ENCODE measurements around the gene DEFB132.

DEFB132 gene

DNA sequence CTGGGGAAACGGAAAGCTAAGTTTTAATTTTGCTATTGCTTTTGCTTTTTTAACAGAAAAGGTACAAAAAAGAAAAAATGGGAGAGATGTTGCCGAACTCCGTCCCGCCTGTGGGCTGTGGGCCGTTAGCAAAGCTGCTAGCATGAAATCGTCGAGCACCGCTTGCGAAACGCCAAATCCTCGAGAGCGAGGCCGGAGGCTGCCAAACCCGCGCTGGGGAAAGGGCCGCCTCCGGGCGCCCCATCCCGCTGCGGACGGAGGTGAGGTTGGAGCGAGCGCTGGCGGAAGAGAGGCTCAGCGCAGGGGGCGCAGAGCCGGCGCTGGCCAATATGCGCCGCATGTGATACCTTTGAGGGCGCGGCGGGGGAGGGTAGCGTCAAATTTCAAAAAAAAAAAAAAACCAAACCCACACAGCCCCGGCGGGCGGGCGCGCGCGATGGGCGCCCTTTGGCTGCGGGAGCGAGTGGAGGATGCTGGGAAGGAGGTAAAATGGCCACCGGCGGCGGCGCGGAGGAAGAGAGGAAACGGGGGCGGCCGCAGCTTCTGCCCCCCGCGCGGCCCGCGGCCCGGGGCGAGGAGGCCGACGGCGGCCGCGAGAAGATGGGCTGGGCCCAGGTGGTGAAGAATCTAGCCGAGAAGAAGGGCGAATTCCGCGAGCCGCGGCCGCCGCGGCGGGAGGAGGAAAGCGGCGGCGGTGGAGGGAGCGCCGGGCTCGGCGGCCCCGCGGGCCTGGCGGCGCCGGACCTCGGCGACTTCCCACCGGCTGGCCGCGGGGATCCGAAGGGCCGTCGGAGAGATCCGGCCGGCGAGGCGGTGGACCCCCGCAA is 39.8 kb downstream of the DEFB132 start, which contains the start of gene ZCCHC3:
Gene ZCCHC3, plus strand, starts transcription at position 473 of the 827 bp plus-strand sequence. Its CDS starts 17 bp downstream, at position 490.
- peak; percentile 64 for DNase-seq (ENCODE audit: low read depth in 2 of 2)

DNA sequence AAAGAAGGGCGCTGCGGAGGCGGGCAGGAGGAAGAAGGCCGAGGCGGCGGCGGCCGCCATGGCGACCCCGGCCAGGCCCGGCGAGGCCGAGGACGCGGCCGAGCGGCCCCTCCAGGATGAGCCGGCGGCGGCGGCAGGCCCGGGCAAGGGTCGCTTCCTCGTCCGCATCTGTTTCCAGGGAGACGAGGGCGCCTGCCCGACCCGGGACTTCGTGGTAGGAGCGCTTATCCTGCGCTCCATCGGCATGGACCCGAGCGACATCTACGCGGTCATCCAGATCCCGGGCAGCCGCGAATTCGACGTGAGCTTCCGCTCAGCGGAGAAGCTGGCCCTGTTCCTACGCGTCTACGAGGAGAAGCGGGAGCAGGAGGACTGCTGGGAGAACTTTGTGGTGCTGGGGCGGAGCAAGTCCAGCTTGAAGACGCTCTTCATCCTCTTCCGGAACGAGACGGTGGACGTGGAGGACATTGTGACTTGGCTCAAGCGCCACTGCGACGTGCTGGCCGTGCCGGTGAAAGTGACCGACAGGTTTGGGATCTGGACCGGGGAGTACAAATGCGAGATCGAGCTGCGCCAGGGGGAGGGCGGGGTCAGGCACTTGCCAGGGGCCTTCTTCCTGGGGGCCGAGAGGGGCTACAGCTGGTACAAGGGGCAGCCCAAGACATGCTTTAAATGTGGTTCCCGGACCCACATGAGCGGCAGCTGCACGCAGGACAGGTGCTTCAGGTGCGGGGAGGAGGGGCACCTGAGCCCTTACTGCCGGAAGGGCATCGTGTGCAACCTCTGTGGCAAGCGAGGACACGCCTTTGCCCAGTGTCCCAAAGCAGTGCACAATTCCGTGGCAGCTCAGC is 40.6 kb downstream of the DEFB132 start:
- peak in 1 of 2 donors; percentile 3 for DNase-seq (ENCODE audit: low read depth in 2 of 2)

DNA sequence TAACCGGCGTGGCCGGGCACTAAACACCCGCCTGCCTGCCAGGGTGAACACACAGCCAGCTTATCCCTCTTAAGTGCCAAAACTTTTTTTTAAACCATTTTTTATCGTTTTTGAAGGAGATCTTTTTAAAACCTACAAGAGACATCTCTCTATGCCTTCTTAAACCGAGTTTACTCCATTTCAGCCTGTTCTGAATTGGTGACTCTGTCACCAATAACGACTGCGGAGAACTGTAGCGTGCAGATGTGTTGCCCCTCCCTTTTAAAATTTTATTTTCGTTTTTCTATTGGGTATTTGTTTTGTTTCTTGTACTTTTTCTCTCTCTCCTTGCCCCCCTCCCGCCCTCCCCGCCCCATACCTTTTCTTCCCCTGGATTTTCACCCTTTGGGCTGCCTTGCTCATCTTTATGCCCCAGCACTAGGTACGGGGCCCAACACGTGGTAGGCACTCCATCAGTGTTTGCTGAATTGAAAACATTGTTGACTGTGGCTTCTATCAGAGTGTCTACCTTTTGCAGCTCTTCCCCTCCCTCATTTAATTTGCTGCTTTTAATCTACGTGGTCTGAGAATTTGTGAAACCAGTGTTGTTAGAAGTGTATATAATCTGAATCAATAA is 41.4 kb downstream of the DEFB132 start:
- no peak for DNase-seq (ENCODE audit: low read depth in 2 of 2)

DNA sequence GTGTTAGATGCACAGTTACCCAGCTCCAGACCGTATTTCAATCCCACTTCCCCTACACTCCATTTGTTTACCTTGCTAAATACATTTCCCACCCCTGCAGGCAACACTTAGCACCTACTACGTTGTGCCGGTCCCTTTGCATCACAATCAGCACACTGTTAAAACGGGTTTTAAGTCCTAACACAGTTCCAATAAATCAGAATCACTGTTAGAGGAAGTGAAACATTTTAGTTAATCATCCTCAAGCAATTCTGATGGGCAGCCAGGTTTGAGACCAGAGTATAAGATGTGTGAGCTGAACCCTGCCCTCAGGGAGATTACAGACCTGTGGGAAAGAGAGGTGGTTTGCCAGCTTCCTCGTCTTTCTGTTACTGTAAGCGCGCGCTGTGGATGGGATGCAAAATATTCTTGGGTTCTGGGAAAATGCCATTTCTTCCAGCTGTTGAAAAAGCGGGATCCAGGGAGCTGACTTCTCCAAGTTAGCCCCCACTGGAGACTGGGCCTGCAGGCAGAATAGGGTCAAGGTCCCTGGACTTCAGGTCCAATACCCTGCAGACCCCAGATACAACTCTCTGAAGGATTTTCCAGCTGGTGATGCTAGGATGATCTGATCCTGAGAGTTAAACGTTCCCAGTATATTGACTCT is 42.9 kb downstream of the DEFB132 start:
- DNase-seq (ENCODE audit: low read depth in 2 of 2): no peak

DNA sequence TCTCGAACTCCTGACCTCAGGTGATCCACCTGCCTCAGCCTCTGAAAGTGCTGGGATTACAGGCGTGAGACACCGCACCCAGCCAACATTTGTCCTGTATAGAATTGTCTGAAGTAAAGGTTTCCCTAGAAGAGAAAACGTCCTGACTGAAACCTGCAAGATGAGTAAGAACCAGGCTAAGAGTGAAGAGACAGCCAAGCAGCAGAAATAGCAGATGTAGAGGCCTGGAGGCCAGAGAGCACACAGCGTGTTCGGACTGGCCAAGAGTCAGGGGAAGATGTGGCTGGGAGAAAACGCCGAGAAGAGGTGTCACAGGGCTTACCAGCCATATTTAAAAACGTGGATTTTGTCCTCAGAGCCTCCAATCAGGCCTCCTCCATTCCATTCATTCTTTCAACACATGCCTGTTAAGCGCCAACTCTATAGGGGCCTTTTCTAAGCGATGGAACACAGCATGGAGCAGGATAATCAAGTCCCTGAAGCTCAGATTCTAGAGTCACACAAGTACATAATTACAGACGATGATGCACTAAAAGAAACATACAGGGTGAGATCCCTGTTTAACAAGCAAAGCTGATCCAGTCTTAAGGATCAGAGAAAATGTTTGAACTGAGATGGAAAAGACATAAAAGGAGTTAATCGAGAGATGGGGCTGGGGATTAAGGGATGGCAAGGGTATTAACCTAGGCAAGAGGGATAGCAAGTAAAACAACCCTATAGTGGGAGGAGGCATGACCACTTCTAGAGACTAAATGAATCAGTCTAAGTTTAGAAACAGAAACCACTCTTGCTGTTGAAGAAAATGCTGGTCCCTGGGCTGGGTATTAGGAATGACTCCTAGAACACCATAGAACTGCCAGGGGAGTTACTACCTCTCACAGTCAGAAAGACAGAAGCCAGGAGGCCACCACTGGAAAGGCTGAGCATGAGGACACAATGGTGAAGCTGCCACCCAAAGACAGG is 44.6 kb downstream of the DEFB132 start:
- no peak for DNase-seq (ENCODE audit: low read depth in 2 of 2)

DNA sequence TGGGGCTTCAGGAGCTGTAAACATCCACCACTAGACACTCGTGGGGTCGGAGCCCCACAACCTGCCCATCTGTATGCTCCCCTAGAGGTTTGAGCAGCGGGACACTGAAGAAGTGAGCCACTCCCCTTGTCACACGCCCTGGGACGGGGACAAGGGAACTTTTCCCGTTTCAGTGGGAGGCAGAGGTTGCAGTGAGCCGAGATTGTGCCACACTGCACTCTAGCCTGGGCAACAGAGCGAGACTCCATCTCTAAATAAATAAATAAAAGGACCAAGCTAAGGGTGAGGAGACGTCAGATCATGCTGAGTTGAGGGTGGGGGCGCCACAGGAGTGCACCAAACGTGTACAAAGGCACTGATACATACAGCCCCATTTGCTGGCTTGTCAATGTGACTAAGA is 48.2 kb downstream of the DEFB132 start:
- no peak for DNase-seq (ENCODE audit: low read depth in 2 of 2)

DNA sequence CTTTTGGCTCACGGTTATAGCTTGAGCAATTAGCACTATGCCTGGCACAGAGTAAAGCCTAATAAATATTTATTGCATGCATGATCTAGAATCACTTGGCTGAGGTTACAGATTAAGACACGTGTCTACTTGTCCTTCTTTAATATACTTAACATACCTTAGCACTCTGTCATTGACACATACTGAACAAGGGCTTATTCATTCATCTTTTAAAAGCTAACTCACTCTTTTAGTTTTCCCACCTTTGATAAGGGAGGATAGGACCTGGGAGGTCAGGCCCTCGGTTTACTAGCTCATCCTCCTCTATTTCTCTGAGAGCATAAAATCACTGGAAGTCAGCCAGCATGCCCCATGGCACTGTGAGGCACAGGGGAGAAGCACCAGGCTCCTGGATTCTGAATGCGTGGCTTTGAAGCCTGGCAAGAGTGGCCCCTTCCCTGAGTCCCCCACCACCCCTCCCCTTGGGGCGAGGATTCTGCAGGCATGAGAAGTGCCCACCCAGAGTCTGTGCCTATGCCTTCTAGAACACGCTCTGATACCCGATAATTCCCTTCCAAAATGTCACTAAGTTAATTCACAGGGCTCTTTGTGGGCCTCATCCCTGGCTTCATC is 51.0 kb downstream of the DEFB132 start:
- no peak for DNase-seq (ENCODE audit: low read depth in 2 of 2)

DNA sequence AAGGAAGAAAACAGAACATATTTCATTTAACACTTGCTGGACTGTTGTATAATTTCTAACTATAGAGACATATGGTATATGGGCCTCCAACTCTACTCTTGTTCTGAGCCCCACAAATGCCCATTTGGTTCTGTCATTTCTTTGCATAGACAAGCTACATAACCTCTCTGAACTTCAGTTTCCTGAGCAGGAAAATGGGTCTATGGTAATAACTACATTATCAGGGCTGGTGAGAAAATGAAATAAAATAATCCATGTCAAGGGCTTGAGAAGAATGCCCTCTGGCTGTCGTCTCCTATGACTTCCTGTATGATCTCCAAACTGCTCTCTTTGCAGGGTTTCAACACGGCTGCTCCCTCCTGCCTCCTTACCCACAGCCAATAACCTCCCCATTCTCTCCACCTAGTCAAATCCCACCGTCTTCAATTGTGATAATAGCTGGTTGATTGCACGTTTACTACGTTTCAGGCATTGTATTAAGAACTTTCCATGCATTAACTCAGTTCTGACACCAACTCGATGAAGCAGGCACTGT is 51.8 kb downstream of the DEFB132 start:
- no peak for DNase-seq (ENCODE audit: low read depth in 2 of 2)

DNA sequence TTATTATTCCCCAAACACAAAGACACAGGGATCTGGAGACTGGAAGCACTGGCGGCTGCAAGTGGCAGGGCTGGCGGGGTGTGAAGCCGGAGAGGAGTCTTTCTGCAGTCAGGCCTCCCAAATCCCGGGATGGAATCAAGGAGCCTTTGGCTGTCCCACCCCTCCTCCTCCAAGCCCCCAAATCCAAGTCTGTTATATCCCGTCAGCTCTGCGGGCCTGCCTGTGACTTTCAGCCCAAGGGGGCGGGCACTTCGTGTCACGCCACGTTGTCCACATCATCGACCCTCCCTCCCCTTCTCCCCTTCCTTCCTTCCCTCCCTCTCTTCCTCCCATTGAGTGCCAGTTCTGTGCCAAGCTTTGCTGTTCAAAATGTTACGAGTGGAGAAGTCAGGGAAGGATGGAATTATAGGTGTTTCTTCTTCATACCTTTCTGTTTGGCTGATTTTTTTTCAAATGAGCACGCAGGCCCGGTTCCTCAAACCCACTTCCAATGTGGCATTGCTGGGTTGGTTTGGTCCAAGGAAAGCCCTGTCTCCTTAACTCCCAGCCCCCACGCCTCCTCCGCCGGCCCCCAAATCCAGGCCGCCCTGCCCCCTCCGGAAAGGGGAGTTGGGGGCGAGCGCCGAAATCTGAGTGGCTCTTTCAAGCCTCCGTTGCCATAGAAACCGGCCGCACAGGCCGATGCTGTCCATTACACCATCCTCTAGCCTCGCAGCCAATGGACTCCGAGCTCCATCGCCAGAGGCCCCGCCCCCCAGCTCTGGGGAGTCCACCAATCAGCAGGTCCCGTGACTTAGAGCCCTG is 52.5 kb downstream of the DEFB132 start:
- DNase-seq (ENCODE audit: low read depth in 2 of 2): peak in 1 of 2 donors; percentile 70

DNA sequence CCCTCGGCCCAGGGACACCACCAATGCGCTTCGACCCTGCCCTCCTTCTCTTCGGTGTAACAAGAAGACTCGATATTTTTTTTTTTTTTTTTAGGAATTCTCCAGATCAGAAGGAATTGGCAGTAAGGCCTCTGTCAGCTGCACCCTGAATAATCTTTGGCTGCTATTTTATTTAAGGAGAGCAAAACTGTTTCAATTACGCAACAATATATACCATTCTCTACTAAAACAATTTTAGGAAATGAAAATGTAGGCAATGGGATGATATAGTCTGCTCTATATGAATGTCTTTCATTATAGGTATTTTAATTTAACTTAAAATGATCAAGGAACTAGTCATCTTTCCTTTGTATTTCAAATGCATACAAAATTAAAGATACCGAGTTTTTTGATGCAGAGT is 53.1 kb downstream of the DEFB132 start:
- DNase-seq (ENCODE audit: low read depth in 2 of 2): no peak

Data from stimulated activated CD4-positive, alpha-beta T cell treated with anti-CD3 and anti-CD28 coated beads, Interleukin-1b, Interleukin-23, amount 100 ng/mL, for 1 hour (primary cell).